Measurements from ENCODE around the gene PCLO.
"Not testable (repeated sequence)": the region's sequence is repeated elsewhere in the genome, so short reads cannot be mapped to it uniquely, and the experiment has no call there.

The PCLO gene

GRCh38 chr7:82723411-82723810 is 439.3 kb downstream of the PCLO start:
- DNase-seq: no peak

DNA sequence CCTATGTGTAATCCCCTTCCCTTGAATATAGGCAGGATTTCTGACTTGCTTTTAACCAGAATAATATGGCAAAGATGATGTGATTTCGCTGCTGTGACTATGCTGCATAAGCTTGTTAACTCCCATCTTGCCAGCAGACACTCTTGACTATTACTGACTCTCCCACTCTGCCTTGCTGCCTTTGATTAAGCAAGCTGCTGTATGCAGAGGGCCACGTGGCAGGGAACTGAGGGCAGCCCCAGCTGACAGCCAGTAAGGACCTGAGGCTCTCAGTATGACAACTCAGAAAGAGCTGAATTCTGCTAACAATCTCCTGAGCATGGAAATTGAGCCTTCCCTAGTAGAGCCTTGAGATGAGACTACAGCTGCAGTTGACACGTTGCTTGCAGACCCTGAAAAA is 439.7 kb downstream of the PCLO start:
- DNase-seq: no peak

DNA sequence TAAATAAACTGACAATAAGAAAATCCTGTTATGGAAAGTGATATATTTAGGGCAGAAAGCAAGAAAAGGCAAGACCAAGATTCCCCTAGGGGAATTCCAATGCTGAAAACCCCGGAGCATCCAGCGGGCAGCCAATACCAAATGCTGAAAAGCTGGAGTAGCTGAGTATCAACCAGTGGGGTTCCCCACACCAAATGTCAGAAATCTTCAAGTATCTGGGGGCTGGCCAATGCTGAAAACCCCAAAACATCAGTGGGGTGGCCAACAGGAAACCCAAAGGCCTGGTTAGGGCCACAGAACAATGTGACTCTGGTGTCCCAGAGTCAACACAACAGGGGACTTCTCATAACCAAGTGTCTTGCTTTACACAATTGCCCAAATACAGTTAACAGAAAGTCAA is 447.3 kb downstream of the PCLO start:
- DNase-seq: no peak

DNA sequence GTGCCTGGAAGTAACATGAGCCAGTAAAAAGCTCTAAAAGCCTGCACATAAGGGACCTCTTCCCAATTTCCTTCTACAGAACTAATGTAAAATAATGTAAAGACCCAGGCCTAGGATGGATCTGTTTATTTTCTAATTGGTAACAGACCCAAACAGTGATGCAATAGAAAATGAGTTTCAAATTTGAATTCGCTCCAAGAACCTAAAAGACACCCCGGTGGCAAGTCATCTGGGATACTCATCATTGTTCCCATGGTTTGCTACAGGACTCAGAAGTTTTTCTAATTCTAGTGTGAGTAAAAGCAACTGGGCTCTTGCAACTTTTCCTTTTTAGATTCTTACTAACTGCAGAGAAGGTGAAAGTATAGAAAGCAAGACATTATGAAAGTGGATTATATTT is 447.8 kb downstream of the PCLO start:
- DNase-seq: no peak

DNA sequence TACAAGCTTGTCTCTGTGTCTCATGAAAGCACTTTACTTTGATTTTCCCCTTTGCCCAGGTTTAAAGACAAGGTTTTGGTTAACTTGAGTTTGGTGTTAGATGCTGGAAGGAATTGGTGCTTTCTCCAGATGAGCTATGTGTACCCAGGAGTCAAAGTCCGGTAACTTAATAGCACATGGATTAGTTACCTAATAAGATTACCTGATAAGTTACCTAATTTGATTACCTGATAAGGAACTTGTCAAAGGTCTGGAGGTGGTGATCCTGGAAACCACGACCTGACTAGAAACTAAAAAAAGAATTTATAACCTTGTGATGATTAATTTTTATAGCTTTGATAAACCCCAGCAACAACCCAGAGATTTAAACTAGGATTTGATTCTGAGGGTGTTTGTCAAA is 449.2 kb downstream of the PCLO start:
- no peak for DNase-seq

GRCh38 chr7:82706344-82706743 is 456.3 kb downstream of the PCLO start:
- not testable (repeated sequence) for DNase-seq

- DNase-seq: no peak
Observed at GRCh38 chr7:82705517-82706260, 457.0 kb downstream of the PCLO start.

DNA sequence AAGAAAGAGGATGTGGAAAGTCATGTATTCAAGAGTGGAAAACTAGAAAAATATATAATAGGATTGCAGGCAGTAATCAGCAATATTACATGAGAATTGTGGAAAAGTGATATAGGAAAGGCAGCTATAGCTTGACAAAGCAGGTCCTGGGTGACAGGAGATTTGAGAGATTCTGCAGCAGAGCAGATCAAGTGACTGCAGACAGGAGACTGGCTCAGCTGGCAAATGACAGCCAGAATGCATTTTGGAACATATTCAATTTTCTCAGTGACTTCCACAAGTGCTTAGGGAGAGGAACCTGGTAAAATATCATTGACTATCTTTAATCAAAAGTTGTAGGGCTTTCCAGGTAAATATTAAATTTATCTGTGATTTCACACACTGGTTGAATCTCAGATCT is 458.6 kb downstream of the PCLO start:
- peak; percentile 8 to 51 for DNase-seq
